Activated T-cell treated with anti-CD3 and anti-CD28 coated beads, Interleukin-2, amount 50 U/mL, for 72 hours (primary cell): ENCODE results near the gene FMNL2. TPM values are rescaled to one million over a fixed set of nuclear protein-coding genes. Genes with fewer than 3 reads are reported as not detected.

Experiments used
- ATAC-seq, 2 donors: fragments of 150-1000 bp; cut with Tn5 transposase; replicated peaks in 1 of 2; 2 replicates each; pipeline ENCODE4 v1.10.0; 2021; ENCODE audit warnings: moderate library complexity in 2 of 2, mild to moderate bottlenecking in 1 of 2
- DNase-seq, 2 donors: peaks; one replicate each; pipeline ENCODE4 v3.0.0; 2021 to 2022; ENCODE audit warnings: mixed read lengths in 1 of 2
- H3K27ac Mint-ChIP-seq: one replicate; pipeline ENCODE4 v1.8.0; 2022; ENCODE audit warnings: mild to moderate bottlenecking, moderate library complexity, mixed read lengths
- H3K27me3 Mint-ChIP-seq: one replicate; pipeline ENCODE4 v1.8.0; 2022; ENCODE audit warnings: low read depth, mixed read lengths
- H3K36me3 Mint-ChIP-seq, 2 donors: one replicate each; pipeline ENCODE4 v1.8.0; 2022; ENCODE audit warnings: mixed read lengths in 2 of 2, mild to moderate bottlenecking in 1 of 2; ENCODE audit not compliant: insufficient read depth in 2 of 2
- H3K4me1 Mint-ChIP-seq: one replicate; pipeline ENCODE4 v1.8.0; 2022; ENCODE audit warnings: low read depth, mixed read lengths
- H3K4me3 Mint-ChIP-seq, 2 donors: one replicate each; pipeline ENCODE4 v1.8.0; 2022; ENCODE audit warnings: mild to moderate bottlenecking in 2 of 2, mixed read lengths in 2 of 2, moderate library complexity in 2 of 2
- H3K9me3 Mint-ChIP-seq, 2 donors: one replicate each; pipeline ENCODE4 v1.8.0; 2022; ENCODE audit warnings: mixed read lengths in 2 of 2
- total RNA-seq, 2 donors: library from RNA; stranded (reverse); gene quantifications; one replicate each; pipeline ENCODE4 v1.2.3, GENCODE V29; 2022

FMNL2 gene
- total RNA-seq, 2 donors from 2014 or later, result 3.5 to 4.7 TPM

- Mint-ChIP-seq H3K27ac (no peak overlapping the region), H3K36me3 (no peaks in the 10 kb centered on the region), H3K4me1 (no peaks in the 10 kb centered on the region), H3K4me3 (no peak overlapping the region), H3K9me3 (no peaks in the 10 kb centered on the region), H3K27me3 (peaks cover 59% of the 10 kb centered on the region)
- ATAC-seq (no peak), DNase-seq (no peak)
Observed at GRCh38 chr2:152490686-152491455, 155.9 kb downstream of the FMNL2 start.

DNA sequence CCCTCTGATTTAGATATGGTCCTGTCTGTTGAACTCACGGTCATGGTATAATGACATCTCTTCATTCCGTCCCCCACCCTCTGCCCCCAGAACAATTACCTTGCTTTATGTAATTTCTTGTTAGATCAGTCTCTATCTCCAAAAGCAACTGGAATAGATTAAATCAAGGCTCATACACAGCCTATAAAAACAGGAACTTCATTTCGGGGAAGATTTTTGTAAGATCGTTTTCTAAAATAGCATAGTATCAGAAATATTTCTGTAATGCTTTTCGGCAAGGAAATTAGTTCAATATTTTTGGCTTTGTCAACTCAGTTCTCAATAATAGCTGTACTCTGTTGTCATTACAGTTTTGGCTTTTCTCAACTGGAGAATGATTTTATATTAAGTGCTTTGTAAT lies 157.2 kb downstream of the FMNL2 start:
- Mint-ChIP-seq H3K27ac (no peak overlapping the region), H3K27me3 (peaks cover 52% of the 10 kb centered on the region), H3K4me1 (no peaks in the 10 kb centered on the region), H3K9me3 (no peaks in the 10 kb centered on the region), H3K36me3 (no peaks in the 10 kb centered on the region), H3K4me3 (no peak overlapping the region)
- DNase-seq, result no peak
- no peak for ATAC-seq

GRCh38 chr2:152492911-152493310 lies 157.9 kb downstream of the FMNL2 start:
- Mint-ChIP-seq H3K27me3 (peaks cover 52% of the 10 kb centered on the region), H3K27ac (no peak overlapping the region), H3K4me3 (no peak overlapping the region), H3K9me3 (no peaks in the 10 kb centered on the region), H3K4me1 (no peaks in the 10 kb centered on the region), H3K36me3 (no peaks in the 10 kb centered on the region)
- ATAC-seq, result no peak
- DNase-seq, result no peak

DNA sequence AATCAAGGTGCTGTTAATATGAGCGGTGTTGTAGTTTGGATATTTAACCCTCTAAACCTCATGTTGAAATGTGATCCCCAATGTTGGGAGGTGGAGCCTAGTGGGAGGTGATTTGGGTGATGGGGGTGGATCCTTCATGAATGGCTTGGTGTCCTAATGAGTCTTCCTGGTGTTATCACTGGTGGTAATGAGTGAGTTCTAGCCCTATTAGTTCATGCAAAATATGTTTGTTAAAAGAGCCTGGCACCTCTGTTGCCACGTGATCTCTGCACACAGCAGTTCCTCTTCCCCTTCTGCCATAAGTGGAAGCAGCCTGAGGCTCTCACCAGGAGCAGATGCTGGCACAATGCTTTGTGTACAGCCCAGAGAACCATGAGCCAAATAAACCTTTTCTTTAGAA lies 158.4 kb downstream of the FMNL2 start:
- no peaks in the 10 kb centered on the region for H3K36me3 Mint-ChIP-seq
- H3K4me1 Mint-ChIP-seq, result no peaks in the 10 kb centered on the region
- ATAC-seq (no peak), DNase-seq (no peak)
- peaks cover 52% of the 10 kb centered on the region for H3K27me3 Mint-ChIP-seq
- H3K27ac Mint-ChIP-seq, result no peak overlapping the region
- H3K4me3 Mint-ChIP-seq, result no peak overlapping the region
- no peaks in the 10 kb centered on the region for H3K9me3 Mint-ChIP-seq

DNA sequence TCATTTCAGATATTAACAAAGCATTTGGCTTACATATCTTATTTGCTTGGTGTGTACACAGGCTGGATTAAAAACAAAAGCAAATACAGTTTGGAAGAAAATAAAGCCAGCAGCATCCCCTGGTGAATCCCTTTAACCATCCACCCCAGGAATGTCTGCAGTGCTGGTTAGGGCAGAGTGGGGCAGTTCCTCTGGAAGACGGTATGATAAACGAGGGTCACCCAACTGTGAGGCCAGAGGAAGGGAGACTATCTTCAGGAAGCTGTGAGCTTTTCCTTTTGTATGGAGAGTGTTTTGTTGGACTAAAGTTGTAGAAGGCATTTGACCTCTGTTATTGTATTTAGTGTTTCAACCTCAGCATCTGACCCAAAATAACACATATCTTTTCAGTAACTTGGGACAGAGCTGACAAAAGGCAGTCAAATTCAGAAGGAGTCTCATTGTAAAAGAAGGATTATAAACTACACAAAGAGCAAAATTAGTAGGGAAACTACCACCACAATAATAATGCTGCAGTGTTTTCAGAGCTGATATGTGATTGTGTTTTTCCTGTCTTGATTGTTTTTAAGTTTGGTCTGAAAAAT lies 159.1 kb downstream of the FMNL2 start:
- Mint-ChIP-seq H3K27ac (no peak overlapping the region), H3K9me3 (no peaks in the 10 kb centered on the region), H3K4me3 (no peak overlapping the region), H3K36me3 (no peaks in the 10 kb centered on the region), H3K27me3 (peaks cover 48% of the 10 kb centered on the region), H3K4me1 (no peaks in the 10 kb centered on the region)
- ATAC-seq (no peak), DNase-seq (no peak)

- ATAC-seq (no peak), DNase-seq (no peak)
- no peak overlapping the region for H3K27ac Mint-ChIP-seq
- H3K4me1 Mint-ChIP-seq, result no peaks in the 10 kb centered on the region
- H3K9me3 Mint-ChIP-seq, result no peaks in the 10 kb centered on the region
- H3K27me3 Mint-ChIP-seq, result peaks cover 26% of the 10 kb centered on the region
- H3K36me3 Mint-ChIP-seq, result no peaks in the 10 kb centered on the region
- no peak overlapping the region for H3K4me3 Mint-ChIP-seq
Observed at GRCh38 chr2:152496371-152496770, 161.4 kb downstream of the FMNL2 start.

DNA sequence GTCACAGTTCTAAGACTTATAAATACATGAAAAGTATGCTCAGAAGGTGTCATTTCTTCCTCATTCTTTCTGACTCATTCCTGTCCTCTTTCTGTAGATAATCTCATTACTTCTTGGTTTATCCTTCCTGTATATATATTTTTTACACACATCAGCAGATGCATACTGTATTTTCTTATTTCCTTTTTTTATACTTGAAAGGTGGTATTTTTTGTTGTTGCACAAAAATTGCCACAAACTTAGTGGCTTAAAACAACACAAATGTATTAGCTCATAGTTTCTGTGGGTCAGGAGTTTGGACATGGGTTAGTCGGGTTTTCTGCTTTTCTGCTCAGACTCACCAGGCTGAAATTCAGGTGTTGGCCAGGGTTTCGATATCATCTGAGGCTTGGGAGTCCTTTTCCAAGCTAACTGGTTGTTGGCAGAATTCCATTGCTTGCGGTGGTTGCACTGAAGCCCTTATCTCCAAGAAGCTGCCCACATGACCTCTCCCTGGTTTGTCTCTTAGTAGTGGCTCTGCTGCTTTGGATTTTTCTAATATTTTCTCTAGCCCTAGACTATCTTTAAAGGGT lies 162.6 kb downstream of the FMNL2 start:
- no peak for ATAC-seq
- H3K27me3 Mint-ChIP-seq, result peaks cover 14% of the 10 kb centered on the region
- no peak overlapping the region for H3K4me3 Mint-ChIP-seq
- H3K36me3 Mint-ChIP-seq, result no peaks in the 10 kb centered on the region
- DNase-seq, result no peak
- H3K4me1 Mint-ChIP-seq, result no peaks in the 10 kb centered on the region
- H3K27ac Mint-ChIP-seq, result no peak overlapping the region
- H3K9me3 Mint-ChIP-seq, result no peaks in the 10 kb centered on the region

- H3K36me3 Mint-ChIP-seq, result peaks cover 0 to 2% of the 10 kb centered on the region in 2 donors
- H3K27me3 Mint-ChIP-seq, result no peaks in the 10 kb centered on the region
- no peaks in the 10 kb centered on the region for H3K4me1 Mint-ChIP-seq
- H3K27ac Mint-ChIP-seq, result no peak overlapping the region
- ATAC-seq (no peak), DNase-seq (no peak)
- no peak overlapping the region for H3K4me3 Mint-ChIP-seq
- no peaks in the 10 kb centered on the region for H3K9me3 Mint-ChIP-seq
Observed at GRCh38 chr2:152499331-152499816, 164.4 kb downstream of the FMNL2 start.

GRCh38 chr2:152499896-152500735 lies 165.1 kb downstream of the FMNL2 start:
- Mint-ChIP-seq H3K9me3 (no peaks in the 10 kb centered on the region), H3K27me3 (no peaks in the 10 kb centered on the region), H3K4me1 (no peaks in the 10 kb centered on the region), H3K4me3 (no peak overlapping the region), H3K36me3 (peaks cover 0 to 2% of the 10 kb centered on the region in 2 donors), H3K27ac (no peak overlapping the region)
- no peak for DNase-seq
- ATAC-seq, result no peak

GRCh38 chr2:152500772-152501171 lies 165.8 kb downstream of the FMNL2 start:
- H3K27ac Mint-ChIP-seq, result no peak overlapping the region
- DNase-seq (no peak), ATAC-seq (no peak)
- H3K9me3 Mint-ChIP-seq, result no peaks in the 10 kb centered on the region
- no peaks in the 10 kb centered on the region for H3K4me1 Mint-ChIP-seq
- H3K4me3 Mint-ChIP-seq, result no peak overlapping the region
- no peaks in the 10 kb centered on the region for H3K27me3 Mint-ChIP-seq
- peaks cover 0 to 2% of the 10 kb centered on the region in 2 donors for H3K36me3 Mint-ChIP-seq

- H3K4me1 Mint-ChIP-seq, result no peaks in the 10 kb centered on the region
- peaks cover 0 to 2% of the 10 kb centered on the region in 2 donors for H3K36me3 Mint-ChIP-seq
- no peaks in the 10 kb centered on the region for H3K9me3 Mint-ChIP-seq
- H3K27ac Mint-ChIP-seq, result no peak overlapping the region
- ATAC-seq (no peak), DNase-seq (no peak)
- no peaks in the 10 kb centered on the region for H3K27me3 Mint-ChIP-seq
- no peak overlapping the region for H3K4me3 Mint-ChIP-seq
Observed at GRCh38 chr2:152501666-152502065, 166.7 kb downstream of the FMNL2 start.

- DNase-seq (no peak), ATAC-seq (no peak)
- no peaks in the 10 kb centered on the region for H3K9me3 Mint-ChIP-seq
- H3K4me1 Mint-ChIP-seq, result peaks cover 6% of the 10 kb centered on the region
- no peak overlapping the region for H3K27ac Mint-ChIP-seq
- no peaks in the 10 kb centered on the region for H3K27me3 Mint-ChIP-seq
- H3K36me3 Mint-ChIP-seq, result peaks cover 0 to 2% of the 10 kb centered on the region in 2 donors
- H3K4me3 Mint-ChIP-seq, result no peak overlapping the region
Observed at GRCh38 chr2:152504618-152505017, 169.6 kb downstream of the FMNL2 start.

DNA sequence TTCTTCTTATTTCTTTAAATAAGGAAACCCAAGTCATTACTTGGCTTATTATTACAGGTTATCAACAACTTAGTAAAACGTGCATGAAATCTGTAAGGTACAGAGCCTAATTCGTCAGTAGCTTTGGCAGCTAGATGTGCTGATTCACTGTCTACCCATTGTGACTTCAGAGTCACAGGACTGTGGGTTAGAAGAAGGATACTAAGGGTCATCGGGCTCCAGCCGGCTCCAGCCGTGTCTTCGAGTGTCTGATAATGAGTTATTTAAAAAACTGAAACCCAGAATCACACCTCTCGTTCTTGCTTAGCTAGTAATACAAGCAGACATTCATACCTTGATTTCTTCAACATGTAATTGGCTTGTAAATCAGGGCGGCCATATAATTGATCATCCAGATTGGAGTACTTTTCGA lies 170.5 kb downstream of the FMNL2 start:
- Mint-ChIP-seq H3K4me3 (no peak overlapping the region), H3K27ac (no peak overlapping the region), H3K4me1 (peaks cover 6% of the 10 kb centered on the region), H3K27me3 (no peaks in the 10 kb centered on the region), H3K36me3 (peaks cover 0 to 2% of the 10 kb centered on the region in 2 donors), H3K9me3 (no peaks in the 10 kb centered on the region)
- DNase-seq (no peak), ATAC-seq (no peak)
